ENCODE results near the gene PDS5B. TPM values are rescaled to one million over a fixed set of nuclear protein-coding genes. Genes with fewer than 3 reads are reported as not detected.

PDS5B gene
- total and polyA plus RNA-seq, 2 of the 8 experiments (the other 6 are each of a cell fraction or from before 2014, with no cell fraction given), result 5.5 to 54.6 TPM

GRCh38 chr13:32592082-32592481 lies 5.8 kb downstream of the PDS5B start (continued):
- TF ChIP-seq CHD7 (IDR thresholded peaks at IDR 0.05; ENCODE audit: insufficient replicate concordance, low read length) (no peak), RBBP5 (IDR thresholded peaks at IDR 0.05; ENCODE audit: borderline replicate concordance, low read depth, low read length) (no peak), HDAC6 (IDR thresholded peaks at IDR 0.05; ENCODE audit: low read depth, low read length) (no peak), SIN3A (conservative IDR thresholded peaks at IDR 0.05 in 1 of 2, IDR thresholded peaks at IDR 0.05 in 1 of 2; ENCODE audit: low read depth in 1 of 2, low read length in 2 of 2) (no peak), KDM4A (IDR thresholded peaks at IDR 0.05; ENCODE audit: low read depth, low read length, severe bottlenecking) (no peak), HDAC2 (IDR thresholded peaks at IDR 0.05; ENCODE audit: borderline replicate concordance in 1 of 2, low read depth in 2 of 2, low read length in 2 of 2) (no peak), CBX5 (IDR thresholded peaks at IDR 0.05; ENCODE audit: low read depth, low read length) (no peak), SP4 (IDR thresholded peaks at IDR 0.05; ENCODE audit: low read length) (no peak), BRCA1 (IDR thresholded peaks at IDR 0.05; ENCODE audit: low read depth, low read length) (no peak), CHD1 (IDR thresholded peaks at IDR 0.05; ENCODE audit: low read depth, low read length) (no peak), GTF2F1 (IDR thresholded peaks at IDR 0.05; ENCODE audit: borderline replicate concordance, low read depth, low read length) (no peak)

Data from H1 (cell line).